ENCODE measurements around the gene MAPKBP1. TPM values are rescaled to one million over a fixed set of nuclear protein-coding genes. Genes with fewer than 3 reads are reported as not detected.

Gene MAPKBP1
- total RNA-seq, 2 donors from 2014 or later = 12.5 to 31.6 TPM

DNA sequence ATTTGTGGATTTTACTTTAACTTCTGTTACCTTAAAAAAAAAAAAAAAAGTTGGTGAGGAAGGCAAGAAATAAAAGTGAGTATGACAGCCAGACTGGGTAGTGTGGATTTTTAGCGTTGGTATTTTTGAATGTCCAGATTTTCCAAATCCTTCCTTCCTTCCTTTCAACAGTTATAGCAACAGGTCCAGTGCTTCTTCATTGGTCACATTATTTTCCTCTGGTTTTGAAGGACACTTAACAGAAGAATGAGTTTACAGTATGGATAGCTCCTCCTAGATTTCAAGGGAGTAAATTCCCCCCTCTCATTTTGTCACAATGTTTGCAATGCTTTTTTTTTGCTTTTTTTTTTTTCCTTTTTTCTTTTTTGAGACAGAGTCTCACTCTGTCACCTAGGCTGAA lies 6.4 kb downstream of the MAPKBP1 start:
- Histone ChIP-seq H3K27ac (no peak overlapping the region), H3K27me3 (no peaks in the 10 kb centered on the region), H3K9me3 (no peaks in the 10 kb centered on the region), H3K36me3 (replicated peaks in 1 of 2; ENCODE audit: insufficient read depth in 1 of 2, low read depth in 2 of 2) (no peaks in the 10 kb centered on the region), H3K4me1 (peaks cover 23% of the 10 kb centered on the region), H3K4me3 (no peak overlapping the region)
- DNase-seq = no peak
- TF ChIP-seq POLR2A (IDR thresholded peaks at IDR 0.05) (no peak), CTCF (IDR thresholded peaks at IDR 0.05) (no peak)
- ATAC-seq = no peak
- 51 to 82% methylated on average over 1 of the region's 1 CpG for WGBS, 2 donors
- intact Hi-C loops (cut with DNase I) = no loop called here

DNA sequence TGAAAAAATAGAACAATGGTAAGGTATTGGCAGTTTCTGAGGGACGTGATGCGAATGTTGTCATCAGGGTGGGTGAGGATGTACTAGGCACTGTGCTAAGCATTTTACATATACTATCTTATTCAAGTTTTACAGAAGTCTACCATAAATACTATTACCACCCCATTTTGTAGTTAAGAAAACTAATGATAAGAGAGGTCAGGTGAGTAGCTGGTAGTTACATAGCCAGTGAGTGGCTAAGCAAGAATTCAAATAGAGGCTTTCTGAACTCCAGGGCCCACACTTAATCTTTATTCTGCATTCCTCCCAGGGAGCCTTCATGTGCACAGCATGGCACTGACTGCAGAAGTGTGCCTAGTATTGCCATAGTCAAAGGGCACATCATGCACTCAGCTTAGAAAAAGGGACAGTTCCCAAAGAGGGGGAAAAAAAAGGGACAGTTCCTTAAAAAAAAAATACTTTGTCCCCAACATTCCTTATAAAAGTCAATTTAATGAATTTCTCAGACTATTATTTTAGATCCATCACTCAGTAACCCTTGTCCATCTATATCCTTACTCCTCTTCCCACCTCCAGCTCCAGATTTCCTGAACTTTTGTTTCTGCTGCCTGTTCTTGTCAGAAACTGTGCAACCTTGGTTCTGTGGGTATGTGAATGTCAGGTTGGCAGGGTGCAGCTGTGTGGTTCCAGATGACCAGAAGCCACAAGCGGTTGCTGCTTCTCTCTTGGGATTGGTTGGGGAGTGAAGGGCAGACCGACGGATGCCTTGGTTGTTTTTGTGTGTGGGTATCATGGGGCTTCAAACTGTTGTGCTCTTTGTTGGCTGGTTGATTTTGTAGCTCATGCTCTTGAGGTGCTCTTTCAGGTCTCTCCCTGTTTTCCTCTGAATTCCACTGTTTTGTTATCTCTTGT lies 8.3 kb downstream of the MAPKBP1 start:
- 82 to 87% methylated on average over 5 of the region's 5 CpGs for WGBS, 2 donors
- no peak overlapping the region for H3K4me3 ChIP-seq
- ATAC-seq (no peak), DNase-seq (no peak)
- peaks cover 6% of the 10 kb centered on the region for H3K4me1 ChIP-seq
- H3K27ac ChIP-seq = no peak overlapping the region
- TF ChIP-seq POLR2A (IDR thresholded peaks at IDR 0.05) (no peak), CTCF (IDR thresholded peaks at IDR 0.05) (no peak)
- H3K9me3 ChIP-seq = no peaks in the 10 kb centered on the region
- intact Hi-C loops (cut with DNase I) = no loop called here
- no peaks in the 10 kb centered on the region for H3K27me3 ChIP-seq
- no peaks in the 10 kb centered on the region for H3K36me3 ChIP-seq (replicated peaks in 1 of 2; ENCODE audit: insufficient read depth in 1 of 2, low read depth in 2 of 2)

- 8 to 33% methylated on average over 1 of the region's 1 CpG for WGBS, 2 donors
Measured at GRCh38 chr15:41783296-41783695, 9.0 kb downstream of the MAPKBP1 start.

GRCh38 chr15:41788262-41788661 lies 14.0 kb downstream of the MAPKBP1 start:
- WGBS, 2 donors = 89 to 94% methylated on average over 3 of the region's 3 CpGs
- Histone ChIP-seq H3K36me3 (replicated peaks in 1 of 2; ENCODE audit: insufficient read depth in 1 of 2, low read depth in 2 of 2) (no peaks in the 10 kb centered on the region), H3K27ac (no peak overlapping the region), H3K9me3 (no peaks in the 10 kb centered on the region), H3K27me3 (no peaks in the 10 kb centered on the region), H3K4me1 (peaks cover 18% of the 10 kb centered on the region), H3K4me3 (no peak overlapping the region)
- ATAC-seq (no peak), DNase-seq (no peak)
- intact Hi-C loops (cut with DNase I) = no loop called here
- no peak for TF ChIP-seq CTCF (IDR thresholded peaks at IDR 0.05)
- TF ChIP-seq POLR2A (IDR thresholded peaks at IDR 0.05) = no peak

More at GRCh38 chr15:41783296-41783695, 9.0 kb downstream of the MAPKBP1 start:
- DNase-seq (no peak), ATAC-seq (no peak)
- no peak overlapping the region for H3K4me3 ChIP-seq
- no peaks in the 10 kb centered on the region for H3K27me3 ChIP-seq
- intact Hi-C loops (cut with DNase I) = no loop called here
- no peaks in the 10 kb centered on the region for H3K9me3 ChIP-seq
- no peaks in the 10 kb centered on the region for H3K36me3 ChIP-seq (replicated peaks in 1 of 2; ENCODE audit: insufficient read depth in 1 of 2, low read depth in 2 of 2)
- H3K4me1 ChIP-seq = peaks cover 6% of the 10 kb centered on the region
- no peak overlapping the region for H3K27ac ChIP-seq
- TF ChIP-seq CTCF (IDR thresholded peaks at IDR 0.05) (no peak), POLR2A (IDR thresholded peaks at IDR 0.05) (no peak)

DNA sequence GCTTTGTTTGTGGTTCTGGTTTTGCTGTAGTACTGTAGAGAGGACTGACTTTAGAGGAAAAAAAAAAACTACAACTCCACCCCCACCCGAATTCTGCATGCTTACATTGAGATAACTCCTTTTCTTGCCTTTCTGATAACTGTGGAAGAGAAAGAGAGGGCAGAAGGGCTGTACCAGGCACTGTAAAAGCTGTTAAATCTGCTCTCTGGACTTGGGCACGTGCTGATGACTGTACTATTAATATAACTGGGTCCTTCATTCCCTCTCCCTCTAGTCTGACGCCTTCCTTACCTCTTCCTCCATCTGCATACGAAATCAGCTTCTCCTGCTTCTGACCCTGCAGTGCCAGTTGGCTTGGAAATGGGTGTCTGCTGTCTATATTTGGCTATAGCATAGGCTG lies 15.0 kb downstream of the MAPKBP1 start:
- Histone ChIP-seq H3K4me1 (peaks cover 15% of the 10 kb centered on the region), H3K27ac (no peak overlapping the region), H3K9me3 (no peaks in the 10 kb centered on the region), H3K36me3 (replicated peaks in 1 of 2; ENCODE audit: insufficient read depth in 1 of 2, low read depth in 2 of 2) (no peaks in the 10 kb centered on the region), H3K4me3 (no peak overlapping the region), H3K27me3 (no peaks in the 10 kb centered on the region)
- ATAC-seq (no peak), DNase-seq (no peak)
- no peak for TF ChIP-seq CTCF (IDR thresholded peaks at IDR 0.05)
- TF ChIP-seq POLR2A (IDR thresholded peaks at IDR 0.05) = no peak
- 55 to 63% methylated on average over 4 of the region's 4 CpGs for WGBS, 2 donors
- intact Hi-C loops (cut with DNase I) = no loop called here
